Hematopoietic multipotent progenitor cell treated with erythropoietin and hydrocortisone succinate and interleukin-3 and kit ligand, for 4 days (in vitro differentiated cells): ENCODE measurements around the gene PRKCH.
"Not testable (repeated sequence)": the region's sequence is repeated elsewhere in the genome, so short reads cannot be mapped to it uniquely, and the experiment has no call there.

Source experiments
- DNase-seq: peaks from one replicate; pipeline ENCODE4 v3.0.0-alpha.2; 2015

Gene PRKCH

DNA sequence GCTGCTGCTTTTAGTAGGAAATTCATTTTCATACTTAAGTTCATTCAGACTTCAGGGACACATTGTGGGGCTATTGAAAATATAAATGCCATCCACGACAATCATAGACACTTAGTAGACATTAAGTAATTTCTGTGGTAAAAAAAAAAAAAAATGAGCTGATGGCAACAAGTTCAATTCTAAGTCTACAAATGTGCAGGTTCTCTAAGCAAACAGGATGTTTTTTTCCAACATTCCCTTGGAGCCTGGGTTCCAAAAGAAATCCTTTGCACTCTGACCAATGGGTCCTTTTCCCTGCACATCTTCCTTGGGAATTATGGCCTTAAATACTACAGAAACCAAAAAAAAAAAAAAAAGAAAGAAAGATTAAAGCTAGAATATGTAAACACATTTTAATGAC is 198.4 kb downstream of the PRKCH start:
- DNase-seq = no peak

DNA sequence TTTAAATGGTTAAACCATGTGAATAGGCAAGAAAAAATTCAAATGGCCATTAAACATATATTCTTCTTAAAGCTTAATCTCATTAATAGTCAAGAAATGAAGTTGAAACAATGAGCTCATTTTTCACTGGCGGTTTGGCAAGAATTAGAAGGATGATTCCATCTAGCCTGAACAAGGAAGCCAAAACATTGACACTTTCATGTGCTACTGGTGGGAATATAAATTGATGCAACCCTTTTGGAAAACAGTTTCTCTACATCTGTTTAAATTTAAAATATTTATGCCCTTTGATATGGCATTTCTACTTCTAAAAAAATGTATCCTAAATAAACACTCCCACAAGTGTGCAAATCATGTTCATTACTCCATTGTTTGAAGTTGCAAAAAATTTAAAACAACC is 199.2 kb downstream of the PRKCH start:
- DNase-seq = no peak

DNA sequence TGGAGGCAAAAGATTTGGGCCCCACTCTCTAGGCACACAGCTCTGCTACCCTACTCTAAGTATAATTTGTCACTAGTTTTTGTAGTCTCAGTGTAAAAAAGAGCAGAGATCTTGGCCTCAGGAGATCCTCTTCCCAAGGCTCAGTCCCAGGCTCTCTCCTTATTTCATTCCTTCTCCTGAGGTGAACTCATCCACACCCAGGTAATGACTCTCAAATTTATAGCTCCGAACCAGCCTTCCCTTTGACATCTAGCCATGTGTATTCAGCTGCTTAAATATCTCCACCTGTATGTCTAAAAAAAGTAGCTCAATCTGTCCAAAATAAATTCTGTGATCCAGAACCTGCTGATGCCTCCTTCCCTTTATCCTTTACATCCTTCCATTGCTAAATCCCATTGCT is 200.4 kb downstream of the PRKCH start:
- no peak for DNase-seq

DNA sequence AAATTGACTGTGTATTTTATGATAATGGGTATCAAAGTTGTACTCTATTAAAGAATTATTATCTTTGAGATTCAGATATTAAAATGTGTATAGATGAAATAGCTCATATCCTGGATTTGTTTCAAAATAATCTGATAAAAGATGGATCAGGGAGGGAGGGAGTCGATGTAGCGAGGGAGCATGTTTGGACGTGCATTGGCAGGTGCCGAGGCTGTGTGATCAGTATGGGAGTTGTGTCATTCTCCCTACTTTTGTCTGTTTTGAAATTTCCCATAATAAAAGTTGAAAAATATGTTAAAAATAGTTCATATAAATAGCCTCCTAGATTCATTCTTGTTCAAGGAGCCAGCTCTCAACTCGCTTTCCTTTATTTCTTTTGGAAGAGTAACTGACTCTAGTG is 202.4 kb downstream of the PRKCH start:
- DNase-seq = no peak

DNA sequence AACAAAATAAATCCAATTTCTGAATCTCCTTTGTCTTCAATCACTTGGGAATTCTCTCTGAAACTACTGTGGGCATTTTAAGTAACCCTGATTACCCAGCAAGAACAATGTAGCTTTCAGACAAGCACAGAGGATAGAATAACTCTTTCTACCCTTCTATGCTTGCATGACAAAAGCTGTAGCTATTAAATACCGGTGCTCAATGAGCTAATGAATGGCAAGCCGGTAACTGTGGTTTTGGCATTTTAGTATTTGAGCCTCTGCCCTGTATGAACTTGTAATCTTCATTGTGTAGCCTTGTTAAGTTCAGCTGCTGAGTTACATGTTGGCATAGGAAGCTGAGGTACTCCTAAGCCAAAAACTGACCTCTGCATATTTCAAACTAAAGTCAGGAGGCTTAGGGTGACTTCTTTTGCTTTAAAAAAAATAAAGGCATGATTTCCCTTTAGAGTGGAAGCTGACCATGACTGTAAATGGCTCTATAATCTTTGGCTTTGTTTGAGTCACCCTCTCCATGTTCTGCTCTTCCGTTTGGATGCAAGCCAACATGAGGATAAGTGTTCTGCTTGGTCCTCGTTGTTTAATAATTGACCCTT is 202.9 kb downstream of the PRKCH start:
- no peak for DNase-seq

DNA sequence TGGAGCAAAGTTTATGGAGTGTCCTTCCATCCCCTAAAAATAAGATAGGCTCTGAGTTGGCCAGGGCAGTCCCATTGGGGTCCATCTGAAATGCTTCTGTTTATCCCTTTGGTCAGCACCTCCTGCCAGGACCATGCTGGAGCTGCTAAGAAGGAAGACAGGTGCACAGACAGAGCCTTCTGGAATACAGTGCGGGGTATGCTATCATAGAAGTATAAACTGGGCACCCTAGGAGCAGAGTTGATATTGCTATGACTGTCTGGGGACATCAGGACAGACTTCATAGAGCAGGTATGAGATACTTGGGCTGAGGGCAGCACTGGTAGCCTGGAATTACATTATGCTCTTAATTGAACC is 203.5 kb downstream of the PRKCH start:
- no peak for DNase-seq

DNA sequence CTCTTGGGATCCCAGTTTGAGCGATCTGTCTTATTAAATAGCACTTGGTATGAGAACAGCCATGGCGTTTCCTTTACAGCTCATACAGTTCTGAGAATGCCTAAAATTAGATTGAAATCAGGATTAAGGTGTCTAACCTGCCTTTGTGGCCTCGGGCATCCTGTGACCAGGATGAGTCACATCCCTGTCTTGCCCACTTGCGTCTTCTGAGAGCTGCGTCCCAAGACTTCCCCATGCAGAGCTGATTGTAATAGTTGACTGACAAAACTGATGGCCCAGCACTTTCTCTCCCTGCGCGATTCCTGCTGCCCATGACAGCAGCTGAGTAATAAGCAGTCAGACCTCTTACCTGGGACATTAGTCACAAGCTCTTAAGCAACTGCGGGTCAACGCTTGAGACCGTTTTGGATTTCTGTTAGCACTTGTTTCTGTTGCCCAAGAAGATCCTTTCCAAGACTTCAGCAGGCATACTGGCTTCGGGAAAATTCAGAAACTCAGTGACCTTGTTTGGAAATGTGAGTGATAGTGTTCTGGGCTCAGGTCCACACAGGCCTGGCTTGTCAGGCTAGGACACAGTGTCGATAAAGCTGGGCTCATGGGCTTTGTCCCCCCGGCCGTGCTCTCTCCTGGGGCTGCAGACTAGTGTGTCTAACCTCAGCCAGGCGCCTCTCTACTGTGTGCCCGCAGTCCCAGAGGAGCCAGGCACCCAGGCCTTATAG is 204.1 kb downstream of the PRKCH start:
- peak; percentile 20 for DNase-seq

DNA sequence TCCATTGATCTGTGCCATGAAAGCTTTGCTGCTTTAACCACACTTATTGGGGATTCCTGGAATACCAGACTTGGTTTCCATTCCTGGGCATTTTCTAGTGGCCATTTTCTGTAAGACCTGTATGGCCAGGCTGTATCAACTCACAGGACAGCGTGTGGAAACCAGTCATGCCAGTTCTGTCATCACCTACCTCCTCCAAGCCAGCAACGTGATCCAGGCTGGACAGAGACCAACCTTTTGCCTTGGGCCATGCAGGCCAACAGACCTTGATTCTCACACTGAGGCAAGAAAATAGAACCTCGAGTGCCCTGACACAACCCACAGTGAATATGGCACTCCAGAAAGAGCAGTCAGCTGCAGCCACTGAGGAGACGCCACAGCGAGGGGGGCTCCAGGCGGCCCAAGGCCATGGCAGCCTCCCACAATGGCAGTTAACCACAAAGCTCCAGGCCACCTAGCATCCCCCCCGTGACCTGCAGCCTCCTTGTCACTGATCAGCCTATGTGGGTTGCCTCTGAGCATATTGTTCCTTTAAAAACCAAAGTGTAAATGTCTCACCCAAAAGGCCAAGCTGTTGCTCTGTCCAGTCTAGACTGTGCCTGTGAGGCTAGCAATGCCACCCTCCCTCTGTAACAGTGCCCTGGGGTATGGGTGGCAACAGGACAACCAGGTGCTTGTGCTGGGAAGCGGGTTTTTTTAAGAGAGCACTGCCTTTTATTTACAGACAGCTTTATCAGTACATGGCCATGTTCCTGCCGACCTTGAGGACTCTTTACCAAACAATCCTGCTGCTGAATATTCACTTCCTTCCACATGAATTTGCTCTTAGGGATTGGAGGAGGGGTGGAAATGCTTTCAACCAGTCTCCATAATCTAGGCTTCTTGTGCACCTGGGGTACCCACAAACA is 205.3 kb downstream of the PRKCH start:
- DNase-seq = no peak

DNA sequence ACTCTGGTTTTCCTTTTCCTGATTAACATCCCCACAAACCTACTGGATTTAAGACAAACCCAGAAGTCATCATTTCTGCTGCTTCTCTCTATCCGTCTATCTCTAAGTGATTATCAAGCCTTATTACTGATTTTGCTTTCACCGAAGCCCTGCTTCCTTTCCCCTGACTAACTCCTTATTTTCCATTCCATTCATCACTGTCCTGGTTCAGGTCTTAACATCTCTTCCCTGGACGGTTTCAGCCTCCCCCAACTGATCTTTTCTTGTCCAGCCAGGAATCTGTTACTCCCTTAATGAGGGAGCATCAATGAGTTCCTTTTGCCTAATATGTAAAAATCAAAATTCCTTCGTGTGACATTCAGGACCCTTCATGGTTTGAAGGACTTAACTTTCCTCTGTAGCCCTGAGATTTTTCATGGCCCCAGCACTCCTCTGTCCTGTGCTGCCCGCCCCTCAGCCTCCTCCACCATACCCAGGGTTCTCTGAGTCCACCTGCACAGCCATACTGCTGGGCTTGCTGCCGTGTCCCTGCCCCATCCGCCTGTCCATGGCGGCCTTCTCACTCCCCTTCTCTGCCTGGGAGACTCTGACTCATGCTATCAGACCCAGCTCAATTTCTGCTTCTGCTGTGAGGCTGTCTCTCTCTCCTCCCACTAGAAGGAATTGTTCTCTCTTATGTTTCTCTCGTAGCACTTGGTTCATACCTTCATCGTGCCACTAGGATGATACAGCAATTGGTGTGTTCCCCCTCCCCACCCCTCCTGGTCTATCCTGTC is 206.1 kb downstream of the PRKCH start:
- peak; percentile 25 for DNase-seq

DNA sequence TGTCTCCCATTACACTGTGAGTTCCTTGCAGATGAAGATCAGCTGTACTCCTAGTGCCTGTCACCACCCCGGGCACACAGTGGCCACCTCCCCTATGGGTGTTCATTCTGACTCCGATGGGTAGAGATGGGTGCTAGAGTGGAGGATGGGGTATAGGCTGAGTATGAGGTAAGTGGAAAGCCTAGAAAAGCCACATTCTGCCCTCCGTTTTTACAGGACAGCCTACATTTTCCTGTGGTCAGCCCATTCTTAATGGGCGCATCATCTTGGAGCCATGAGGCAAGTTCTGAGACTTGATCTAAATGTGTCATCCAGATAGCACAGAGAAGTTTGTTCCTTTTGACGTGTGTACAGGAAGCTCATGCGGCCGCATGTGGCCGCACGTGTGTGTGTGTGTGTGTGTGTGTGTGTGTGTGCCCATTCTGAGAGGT is 207.2 kb downstream of the PRKCH start:
- DNase-seq = peak; percentile 30

DNA sequence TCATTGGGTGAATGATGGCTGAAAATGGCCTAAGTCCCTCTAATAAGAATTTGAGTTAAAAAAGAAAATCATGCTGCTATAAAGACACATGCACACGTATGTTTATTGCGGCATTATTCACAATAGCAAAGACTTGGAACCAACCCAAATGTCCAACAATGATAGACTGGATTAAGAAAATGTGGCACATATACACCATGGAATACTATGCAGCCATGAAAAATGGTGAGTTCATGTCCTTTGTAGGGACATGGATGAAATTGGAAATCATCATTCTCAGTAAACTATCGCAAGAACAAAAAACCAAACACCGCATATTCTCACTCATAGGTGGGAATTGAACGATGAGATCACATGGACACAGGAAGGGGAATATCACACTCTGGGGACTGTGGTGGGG is 208.0 kb downstream of the PRKCH start:
- not testable (repeated sequence) for DNase-seq

DNA sequence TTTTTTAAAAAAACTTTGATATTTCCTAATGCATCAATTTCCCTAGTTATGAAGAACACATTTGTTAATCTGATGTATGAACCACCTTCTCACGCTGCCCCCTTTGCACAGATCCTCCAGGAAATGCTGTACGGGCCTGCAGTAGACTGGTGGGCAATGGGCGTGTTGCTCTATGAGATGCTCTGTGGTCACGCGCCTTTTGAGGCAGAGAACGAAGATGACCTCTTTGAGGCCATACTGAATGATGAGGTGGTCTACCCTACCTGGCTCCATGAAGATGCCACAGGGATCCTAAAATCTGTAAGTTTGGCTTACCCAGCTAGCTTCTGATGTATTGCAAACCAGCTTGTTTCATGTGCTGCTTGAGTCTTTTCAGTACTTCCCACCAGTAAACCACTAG is 208.9 kb downstream of the PRKCH start:
- no peak for DNase-seq

DNA sequence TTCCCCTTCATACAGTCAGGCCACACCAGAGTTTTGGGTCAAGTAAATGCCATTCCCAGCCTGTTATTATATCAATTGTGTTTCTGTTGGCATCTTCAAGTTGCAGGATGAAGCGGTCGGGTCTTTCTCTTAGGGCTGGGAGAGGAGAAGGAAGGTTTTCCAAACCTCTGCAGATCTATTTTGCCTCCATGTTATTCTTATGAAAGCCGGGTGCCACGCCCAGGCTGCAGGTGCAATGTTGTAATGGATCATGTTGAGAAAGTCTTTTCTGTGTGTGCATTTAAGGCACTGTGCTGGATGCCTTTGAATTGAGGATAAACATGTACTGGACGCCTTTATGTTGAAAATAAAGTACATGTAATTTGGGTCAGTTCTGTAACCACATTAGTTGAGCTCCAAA is 209.5 kb downstream of the PRKCH start:
- no peak for DNase-seq

DNA sequence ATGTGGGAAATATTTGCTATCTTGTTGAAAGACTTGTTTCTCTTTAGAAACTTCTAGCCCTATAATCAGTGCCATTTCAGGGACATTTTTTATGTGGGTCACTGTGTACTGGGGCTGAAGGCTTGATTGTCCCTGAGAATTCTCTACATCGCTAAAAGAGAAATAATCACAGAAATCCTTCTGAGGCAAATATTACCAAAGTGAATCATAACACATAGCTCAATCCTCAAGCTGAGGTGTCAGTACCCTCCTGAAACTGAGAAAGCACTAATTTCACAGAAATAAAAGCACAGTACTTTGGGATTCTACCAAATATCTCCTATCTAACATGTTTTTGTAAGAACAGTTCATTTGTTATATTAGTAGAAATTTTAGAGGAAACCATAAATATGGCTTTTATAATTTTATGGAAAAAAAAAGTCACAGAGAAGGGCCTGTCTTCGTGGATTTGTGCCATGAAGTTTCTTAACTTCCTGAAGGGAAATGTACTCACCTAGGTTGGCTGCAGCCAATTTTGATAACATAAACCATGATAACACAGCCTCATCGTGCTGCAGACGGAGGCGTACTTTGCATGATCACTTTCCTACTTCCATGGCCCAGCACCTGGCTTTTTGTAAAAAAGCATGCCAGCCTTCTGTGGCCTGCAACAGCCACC is 210.2 kb downstream of the PRKCH start:
- no peak for DNase-seq

DNA sequence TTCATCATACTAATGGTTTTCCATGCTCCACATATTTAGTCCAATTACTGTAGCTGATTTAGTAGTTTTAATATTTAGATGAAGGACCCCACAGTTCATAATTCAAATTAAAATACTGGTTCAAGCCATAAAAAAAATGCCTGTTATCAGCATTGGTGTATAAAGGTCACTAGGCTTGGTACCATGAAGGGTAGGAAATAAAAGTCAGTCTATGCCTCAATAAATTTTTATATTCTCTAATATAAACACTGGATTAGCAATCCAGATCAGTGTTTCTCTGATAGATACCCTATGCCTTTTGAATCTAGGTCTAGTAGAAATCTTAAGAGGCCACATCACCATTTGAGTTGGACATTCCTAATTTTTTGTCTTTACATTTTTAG is 210.7 kb downstream of the PRKCH start:
- no peak for DNase-seq

DNA sequence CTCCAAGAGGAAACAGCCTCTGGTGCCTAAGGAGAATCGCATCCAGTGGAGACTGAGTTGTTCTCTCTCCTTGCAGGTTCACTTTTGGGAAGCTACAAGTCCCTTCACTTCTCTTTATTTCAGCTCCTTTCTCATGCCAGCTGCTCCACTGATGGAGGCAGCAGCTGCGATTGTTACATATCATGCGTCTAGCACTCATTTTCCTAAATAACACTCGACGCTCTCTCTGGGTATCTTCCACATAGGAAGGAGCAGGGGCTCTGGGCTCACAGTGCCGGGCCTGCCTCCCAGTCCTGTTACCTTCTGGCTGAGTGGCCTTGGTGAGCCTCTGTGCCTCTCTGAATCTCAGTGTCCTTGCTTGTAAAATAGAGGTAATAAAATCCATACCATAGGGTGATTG is 211.4 kb downstream of the PRKCH start:
- DNase-seq = no peak

DNA sequence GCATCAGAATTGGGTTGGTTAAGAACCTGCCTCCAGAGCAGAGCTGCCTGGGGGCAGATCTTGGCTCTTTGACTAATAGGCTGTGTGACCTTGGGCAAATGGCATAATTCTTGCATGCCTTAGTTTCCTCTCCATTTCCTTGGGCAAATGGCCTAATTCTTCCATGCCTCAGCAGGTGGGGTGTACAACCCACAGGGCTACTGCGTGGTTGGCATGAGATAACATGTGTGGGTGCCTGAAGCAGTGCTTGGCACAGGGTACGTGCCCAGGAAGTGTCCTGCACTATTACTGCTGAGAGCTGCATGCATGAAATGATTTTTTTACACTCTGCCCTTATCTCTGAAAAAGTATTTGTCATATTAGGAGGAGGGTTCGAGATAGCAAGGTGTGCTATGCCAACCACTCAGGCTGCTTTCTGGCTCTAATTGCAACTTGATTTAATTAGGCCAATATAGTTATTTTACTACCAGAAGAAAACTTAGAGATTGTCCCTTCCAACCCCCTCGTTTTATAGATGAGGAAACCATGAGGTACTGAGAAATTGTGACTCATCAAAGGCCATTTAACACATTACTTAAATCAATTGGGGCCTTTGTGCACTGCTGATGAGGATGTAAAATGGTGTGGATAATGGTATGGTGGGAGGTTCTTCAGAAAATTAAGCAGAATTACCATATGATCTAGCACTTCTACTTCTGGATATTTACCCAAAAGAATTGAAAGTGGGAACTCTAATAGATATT is 212.3 kb downstream of the PRKCH start:
- peak; percentile 20 for DNase-seq

DNA sequence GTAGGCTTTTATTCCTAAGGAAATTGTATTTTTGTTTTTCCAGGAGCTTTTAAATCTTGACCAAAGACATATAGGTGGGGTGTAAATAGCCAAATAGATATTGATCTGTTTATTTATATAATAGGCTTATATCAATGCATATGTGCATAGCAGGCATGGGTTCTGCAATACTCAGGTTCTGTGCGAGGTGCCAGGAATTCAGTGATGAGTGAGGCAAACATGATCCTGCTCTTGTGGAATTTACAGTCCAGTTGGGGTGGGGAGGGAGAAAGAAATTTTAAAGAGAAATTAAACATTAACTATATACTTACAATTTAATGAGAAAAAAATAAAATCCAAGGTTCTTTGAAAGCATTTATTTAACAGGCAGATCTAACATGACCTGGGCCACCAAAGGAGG is 213.7 kb downstream of the PRKCH start:
- DNase-seq = no peak

DNA sequence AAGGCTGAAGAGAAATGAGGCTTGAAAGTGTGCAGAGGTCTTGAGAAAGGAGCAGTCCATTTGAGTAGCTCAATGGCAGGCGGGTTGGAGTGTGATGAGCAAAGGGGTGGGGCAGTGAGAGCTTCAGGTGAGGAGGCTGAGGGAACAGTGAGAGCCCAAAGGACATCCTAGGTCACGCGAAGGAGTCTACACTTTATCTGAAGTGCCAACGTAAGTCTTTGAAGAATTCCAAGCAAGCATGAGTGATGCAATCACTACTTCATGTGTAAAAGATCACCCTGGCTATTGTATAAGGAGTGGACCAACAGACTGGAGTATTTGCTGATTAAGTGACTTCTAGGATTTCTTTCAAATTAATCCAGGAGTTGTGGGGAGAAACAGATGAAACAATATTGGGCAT is 214.1 kb downstream of the PRKCH start:
- no peak for DNase-seq

DNA sequence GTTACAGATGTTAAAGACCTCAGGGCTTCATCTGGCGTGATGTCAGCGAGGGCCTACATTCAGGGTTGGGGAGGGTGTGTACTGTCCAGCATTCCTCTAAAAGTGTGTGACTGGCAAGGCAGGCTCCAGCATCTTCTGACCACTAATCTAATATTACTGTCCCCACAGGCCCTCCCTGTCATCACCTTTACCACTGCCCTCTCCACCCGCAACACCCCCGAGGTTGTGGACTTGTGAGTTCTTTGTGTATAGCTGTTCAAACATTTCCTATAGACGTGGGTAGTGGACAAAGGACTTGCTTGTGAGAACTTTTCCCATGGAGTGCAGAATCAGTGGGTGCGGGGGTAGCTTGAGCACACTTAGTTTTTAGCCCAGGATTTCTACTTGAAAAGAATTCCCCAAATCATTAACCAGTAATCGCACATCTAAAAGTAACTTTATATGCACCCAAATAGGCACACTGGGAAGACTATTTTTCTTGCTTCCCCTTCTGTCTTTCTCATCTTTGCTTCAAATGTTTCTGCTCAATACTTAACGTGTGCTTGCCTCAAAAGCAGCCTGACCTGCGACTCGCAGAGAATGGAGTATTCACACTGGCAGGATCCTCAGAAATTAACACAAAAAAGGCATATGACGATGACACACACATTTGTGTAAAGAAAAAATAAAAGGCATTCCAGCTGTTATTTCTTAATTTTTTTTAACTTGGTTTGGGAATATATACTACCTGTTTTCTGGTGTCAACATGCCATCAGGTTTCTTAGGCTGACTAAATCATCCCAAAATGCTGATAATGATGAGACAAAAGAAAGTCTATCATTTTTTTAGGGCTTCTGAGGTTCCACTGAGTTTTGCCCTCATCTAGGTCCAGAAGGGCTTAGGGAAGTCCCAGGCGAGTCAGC is 215.5 kb downstream of the PRKCH start:
- no peak for DNase-seq
